Measurements from ENCODE around the gene ZBTB46. TPM values are rescaled to one million over a fixed set of nuclear protein-coding genes. Genes with fewer than 3 reads are reported as not detected.

Gene ZBTB46
- total RNA-seq, 1 experiment from 2014 or later: 2.5 TPM

DNA sequence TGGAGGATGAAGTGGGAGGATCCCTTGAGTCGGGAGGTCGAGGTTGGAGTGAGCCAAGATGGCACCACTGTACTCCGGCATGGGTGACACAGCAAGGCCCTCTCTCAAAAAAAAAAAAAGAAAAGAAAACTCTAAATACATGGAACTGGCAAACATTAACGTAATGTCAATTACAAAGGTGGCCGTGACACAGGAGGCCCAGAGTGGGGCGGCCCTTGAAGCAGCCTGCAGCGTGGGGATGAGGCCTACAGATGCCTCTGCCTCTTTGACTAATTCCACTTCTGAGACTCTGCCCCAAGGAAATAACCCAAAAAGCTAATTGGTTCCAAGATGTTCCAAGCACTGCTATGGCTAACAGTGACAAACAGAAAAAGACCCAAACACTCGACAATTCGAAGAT is 21.2 kb downstream of the ZBTB46 start:
- BruUV-seq (replicated peaks): no TSS peak
- Mint-ChIP-seq H3K4me3 (ENCODE audit: low read depth, unreplicated experiment) (no peak overlapping the region), H3K27ac (ENCODE audit: unreplicated experiment) (no peak overlapping the region), H3K9me3 (ENCODE audit: low read depth, unreplicated experiment) (no peaks in the 10 kb centered on the region), H3K36me3 (ENCODE audit: insufficient read depth, unreplicated experiment) (no peaks in the 10 kb centered on the region), H3K27me3 (ENCODE audit: unreplicated experiment) (no peaks in the 10 kb centered on the region), H3K4me1 (ENCODE audit: low read depth, unreplicated experiment) (no peaks in the 10 kb centered on the region)
- intact Hi-C loops (cut with micrococcal nuclease; ENCODE audit: unreplicated experiment): no loop called here
- TF ChIP-seq, protein P1, sequence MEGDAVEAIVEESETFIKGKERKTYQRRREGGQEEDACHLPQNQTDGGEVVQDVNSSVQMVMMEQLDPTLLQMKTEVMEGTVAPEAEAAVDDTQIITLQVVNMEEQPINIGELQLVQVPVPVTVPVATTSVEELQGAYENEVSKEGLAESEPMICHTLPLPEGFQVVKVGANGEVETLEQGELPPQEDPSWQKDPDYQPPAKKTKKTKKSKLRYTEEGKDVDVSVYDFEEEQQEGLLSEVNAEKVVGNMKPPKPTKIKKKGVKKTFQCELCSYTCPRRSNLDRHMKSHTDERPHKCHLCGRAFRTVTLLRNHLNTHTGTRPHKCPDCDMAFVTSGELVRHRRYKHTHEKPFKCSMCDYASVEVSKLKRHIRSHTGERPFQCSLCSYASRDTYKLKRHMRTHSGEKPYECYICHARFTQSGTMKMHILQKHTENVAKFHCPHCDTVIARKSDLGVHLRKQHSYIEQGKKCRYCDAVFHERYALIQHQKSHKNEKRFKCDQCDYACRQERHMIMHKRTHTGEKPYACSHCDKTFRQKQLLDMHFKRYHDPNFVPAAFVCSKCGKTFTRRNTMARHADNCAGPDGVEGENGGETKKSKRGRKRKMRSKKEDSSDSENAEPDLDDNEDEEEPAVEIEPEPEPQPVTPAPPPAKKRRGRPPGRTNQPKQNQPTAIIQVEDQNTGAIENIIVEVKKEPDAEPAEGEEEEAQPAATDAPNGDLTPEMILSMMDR (IDR thresholded peaks at IDR 0.05; ENCODE audit: unreplicated experiment): no peak
- no peak for DNase-seq
- CTCF ChIA-PET: no interaction called here

DNA sequence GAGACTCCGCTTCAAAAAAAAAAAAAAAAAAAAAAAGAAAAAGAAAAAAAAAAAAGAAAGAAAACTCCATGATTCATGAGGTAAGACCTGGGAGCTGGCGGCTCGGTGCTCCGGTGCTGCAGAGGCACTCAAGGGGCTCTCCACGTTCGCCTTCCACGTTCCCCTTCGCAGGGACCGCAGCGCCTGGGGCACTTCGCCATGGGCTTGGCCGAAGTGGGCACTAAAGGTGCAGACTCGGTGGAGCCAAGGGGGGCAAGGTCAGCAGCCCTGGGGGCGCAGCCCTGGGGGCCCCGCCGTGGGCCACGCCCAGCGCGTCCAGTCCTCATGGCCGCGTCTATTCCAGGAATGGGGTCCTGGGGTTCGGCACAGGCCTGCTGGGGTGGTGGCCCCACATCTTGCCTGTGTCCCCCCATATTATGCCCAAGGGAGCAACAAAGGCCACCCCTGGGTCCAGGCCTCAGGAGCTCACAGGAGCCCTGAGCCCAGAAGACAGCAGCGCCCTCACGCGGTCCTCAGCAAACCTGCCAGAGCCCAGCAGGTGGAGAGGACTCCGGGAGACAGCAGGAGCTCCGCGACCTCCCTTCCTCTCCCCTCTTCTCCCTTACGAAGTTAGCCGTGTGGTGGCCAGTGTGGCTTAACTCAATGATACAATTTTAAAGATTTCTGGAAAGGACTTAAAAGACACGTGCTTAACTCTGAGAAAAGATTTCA is 21.9 kb downstream of the ZBTB46 start:
- no peaks in the 10 kb centered on the region for H3K9me3 Mint-ChIP-seq (ENCODE audit: low read depth, unreplicated experiment)
- intact Hi-C loops (cut with micrococcal nuclease; ENCODE audit: unreplicated experiment): no loop called here
- no peak overlapping the region for H3K27ac Mint-ChIP-seq (ENCODE audit: unreplicated experiment)
- CTCF ChIA-PET: interaction anchor here (0.7 to 1.0 kb wide), 2 partner anchors 9 kb away, joined by 3 to 4 read pairs; no protein-coding TSS in a partner anchor
- TF ChIP-seq, protein P1 (IDR thresholded peaks at IDR 0.05; ENCODE audit: unreplicated experiment): no peak
- no peaks in the 10 kb centered on the region for H3K4me1 Mint-ChIP-seq (ENCODE audit: low read depth, unreplicated experiment)
- H3K27me3 Mint-ChIP-seq (ENCODE audit: unreplicated experiment): no peaks in the 10 kb centered on the region
- no TSS peak for BruUV-seq (replicated peaks)
- H3K4me3 Mint-ChIP-seq (ENCODE audit: low read depth, unreplicated experiment): no peak overlapping the region
- no peak for DNase-seq
- no peaks in the 10 kb centered on the region for H3K36me3 Mint-ChIP-seq (ENCODE audit: insufficient read depth, unreplicated experiment)

DNA sequence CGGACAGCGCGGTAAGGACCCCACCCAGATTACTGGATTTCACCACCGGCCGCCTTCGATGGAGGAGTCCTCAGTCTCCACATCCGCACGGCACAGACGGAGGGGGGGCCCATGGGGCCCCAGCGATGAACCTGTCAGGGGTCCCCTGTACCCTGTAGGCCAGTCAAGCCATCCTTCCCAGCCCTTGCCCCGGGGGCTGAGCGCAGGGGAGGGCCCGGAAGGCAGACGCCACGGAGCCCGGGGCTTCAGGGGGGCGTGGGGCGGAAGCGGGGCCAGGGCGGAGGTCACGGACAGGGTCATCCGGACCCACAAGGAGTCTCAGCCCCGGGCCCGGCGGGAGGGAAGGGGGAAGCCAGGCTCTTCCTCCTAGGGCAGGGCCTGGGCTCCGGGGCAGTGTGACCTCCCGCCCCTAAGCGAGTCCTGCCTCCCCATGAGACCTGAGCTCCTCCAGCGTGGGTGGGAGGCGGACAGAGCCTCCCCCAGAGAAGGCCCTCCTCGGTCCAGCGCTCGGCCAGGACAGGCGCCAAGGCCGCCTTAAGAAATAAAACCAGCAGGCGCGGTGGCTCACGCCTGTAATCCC is 22.8 kb downstream of the ZBTB46 start:
- Mint-ChIP-seq H3K27ac (ENCODE audit: unreplicated experiment) (no peak overlapping the region), H3K4me3 (ENCODE audit: low read depth, unreplicated experiment) (no peak overlapping the region), H3K9me3 (ENCODE audit: low read depth, unreplicated experiment) (no peaks in the 10 kb centered on the region), H3K36me3 (ENCODE audit: insufficient read depth, unreplicated experiment) (no peaks in the 10 kb centered on the region), H3K27me3 (ENCODE audit: unreplicated experiment) (no peaks in the 10 kb centered on the region), H3K4me1 (ENCODE audit: low read depth, unreplicated experiment) (no peaks in the 10 kb centered on the region)
- DNase-seq: no peak
- CTCF ChIA-PET: interaction anchor here (0.7 to 1.0 kb wide), 2 partner anchors 8 to 10 kb away, joined by 3 to 4 read pairs; no protein-coding TSS in a partner anchor
- TF ChIP-seq, protein P1 (IDR thresholded peaks at IDR 0.05; ENCODE audit: unreplicated experiment): no peak
- intact Hi-C loops (cut with micrococcal nuclease; ENCODE audit: unreplicated experiment): no loop called here
- no TSS peak for BruUV-seq (replicated peaks)

DNA sequence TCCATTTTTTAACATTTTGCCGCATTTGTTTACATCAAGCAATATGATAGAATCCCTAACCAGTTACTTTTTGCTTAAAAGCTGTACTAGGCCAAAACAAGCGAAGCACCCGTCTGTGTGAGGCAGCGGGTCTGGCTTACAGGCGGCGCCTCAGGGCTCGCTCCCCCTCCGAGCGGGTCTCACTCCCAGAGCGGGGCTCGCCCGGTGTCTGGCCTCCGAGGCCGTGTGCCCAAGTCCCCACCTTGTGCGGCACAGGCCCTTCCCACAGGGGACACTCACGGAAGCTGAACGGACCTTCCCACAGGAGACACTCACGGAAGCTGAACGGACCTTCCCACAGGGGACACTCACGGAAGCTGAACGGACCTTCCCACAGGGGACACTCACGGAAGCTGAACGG is 23.4 kb downstream of the ZBTB46 start:
- no peak overlapping the region for H3K27ac Mint-ChIP-seq (ENCODE audit: unreplicated experiment)
- TF ChIP-seq, protein P1 (IDR thresholded peaks at IDR 0.05; ENCODE audit: unreplicated experiment): no peak

More for the DNA sequence above, 23.4 kb downstream of the ZBTB46 start:
- H3K4me3 Mint-ChIP-seq (ENCODE audit: low read depth, unreplicated experiment): no peak overlapping the region
- H3K4me1 Mint-ChIP-seq (ENCODE audit: low read depth, unreplicated experiment): no peaks in the 10 kb centered on the region
- no TSS peak for BruUV-seq (replicated peaks)
- intact Hi-C loops (cut with micrococcal nuclease; ENCODE audit: unreplicated experiment): no loop called here
- no peaks in the 10 kb centered on the region for H3K9me3 Mint-ChIP-seq (ENCODE audit: low read depth, unreplicated experiment)
- H3K36me3 Mint-ChIP-seq (ENCODE audit: insufficient read depth, unreplicated experiment): no peaks in the 10 kb centered on the region
- CTCF ChIA-PET: no interaction called here
- H3K27me3 Mint-ChIP-seq (ENCODE audit: unreplicated experiment): no peaks in the 10 kb centered on the region
- no peak for DNase-seq

Measured in Calu3 (cell line).